Femur (tissue), 1 donor: ENCODE measurements around the gene EMD.
"Not testable (repeated sequence)": the region's sequence is repeated elsewhere in the genome, so short reads cannot be mapped to it uniquely, and the experiment has no call there.

Experiments
- DNase-seq: peaks from one replicate; pipeline ENCODE4 v3.0.0-alpha.2; 2017

EMD gene

DNA sequence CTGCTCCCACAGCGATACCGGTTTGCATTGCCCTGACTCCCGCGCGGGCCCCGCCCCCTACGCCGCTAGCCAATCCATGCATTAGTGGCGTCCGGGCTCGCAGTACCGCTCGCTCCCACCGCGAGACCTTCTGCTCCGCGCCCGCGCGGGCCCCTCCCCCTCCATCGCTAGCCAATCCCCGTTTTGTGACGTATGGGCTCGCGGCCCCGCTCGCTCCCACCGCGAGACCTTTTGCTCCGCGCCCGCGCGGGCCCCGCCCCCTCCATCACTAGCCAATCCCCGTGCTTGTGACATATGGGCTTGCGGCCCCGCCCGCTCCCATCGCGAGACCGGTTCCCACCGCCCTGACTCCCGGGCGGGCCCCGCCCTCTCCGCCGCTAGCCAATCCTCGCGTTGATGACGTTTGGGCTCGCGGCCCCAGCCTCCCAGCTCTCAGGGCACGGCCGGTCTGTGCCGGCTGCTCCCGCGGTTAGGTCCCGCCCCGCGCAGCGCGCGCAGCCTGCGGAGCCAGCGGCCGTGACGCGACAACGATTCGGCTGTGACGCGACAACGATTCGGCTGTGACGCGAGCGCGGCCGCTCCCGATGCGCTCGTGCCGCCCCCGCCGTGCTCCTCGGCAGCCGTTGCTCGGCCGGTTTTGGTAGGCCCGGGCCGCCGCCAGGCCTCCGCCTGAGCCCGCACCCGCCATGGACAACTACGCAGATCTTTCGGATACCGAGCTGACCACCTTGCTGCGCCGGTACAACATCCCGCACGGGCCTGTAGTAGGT lies at the start of gene EMD:
EMD (plus strand) TSS at position 497 of the 770 bp plus-strand sequence; CDS start at position 687, 190 bp downstream.
- DNase-seq, result peak; percentile 98

DNA sequence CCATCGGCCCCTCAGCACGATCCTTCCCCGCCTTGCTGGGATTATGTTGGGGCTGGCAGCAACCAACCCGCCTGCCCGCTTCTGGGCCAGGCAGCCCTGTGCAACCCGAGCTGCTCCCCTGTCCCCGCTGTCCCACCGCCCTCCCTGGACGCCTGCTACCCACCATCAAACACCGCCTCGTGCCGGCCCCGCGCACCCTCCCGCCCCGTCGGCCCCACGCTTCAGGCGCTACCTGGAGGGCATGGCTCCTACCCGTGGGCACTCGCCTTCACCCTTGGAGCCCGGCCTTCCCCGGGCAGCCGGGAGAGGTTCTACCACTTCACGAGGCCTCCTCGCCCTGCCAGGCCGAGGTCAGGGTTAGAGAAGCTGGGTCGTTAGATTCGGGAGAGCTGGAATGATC lies 46.5 kb upstream of the EMD start:
- DNase-seq, result no peak

GRCh38 chrX:154333116-154333515 lies 46.0 kb upstream of the EMD start:
- no peak for DNase-seq

GRCh38 chrX:154333837-154334271 lies 45.2 kb upstream of the EMD start:
- no peak for DNase-seq

DNA sequence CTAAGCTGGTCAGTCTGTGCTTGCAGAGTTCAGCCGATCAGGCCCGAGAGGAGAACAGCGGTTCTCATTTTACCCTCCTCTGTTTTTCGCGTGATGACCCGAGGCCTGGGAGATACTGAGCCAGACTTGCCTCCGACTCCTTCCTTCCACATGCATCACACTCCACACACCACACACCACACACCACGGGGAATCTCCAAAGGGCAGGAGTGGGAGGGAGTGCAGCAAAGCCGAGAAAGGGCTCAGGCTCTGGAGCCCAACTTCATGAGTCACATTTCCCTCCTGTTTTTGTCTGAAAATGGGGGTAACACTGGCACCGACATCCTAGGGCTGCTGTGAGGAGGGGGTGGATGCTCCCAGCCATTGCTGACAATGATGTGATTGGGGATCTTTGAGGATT lies 44.6 kb upstream of the EMD start:
- DNase-seq, result no peak

DNA sequence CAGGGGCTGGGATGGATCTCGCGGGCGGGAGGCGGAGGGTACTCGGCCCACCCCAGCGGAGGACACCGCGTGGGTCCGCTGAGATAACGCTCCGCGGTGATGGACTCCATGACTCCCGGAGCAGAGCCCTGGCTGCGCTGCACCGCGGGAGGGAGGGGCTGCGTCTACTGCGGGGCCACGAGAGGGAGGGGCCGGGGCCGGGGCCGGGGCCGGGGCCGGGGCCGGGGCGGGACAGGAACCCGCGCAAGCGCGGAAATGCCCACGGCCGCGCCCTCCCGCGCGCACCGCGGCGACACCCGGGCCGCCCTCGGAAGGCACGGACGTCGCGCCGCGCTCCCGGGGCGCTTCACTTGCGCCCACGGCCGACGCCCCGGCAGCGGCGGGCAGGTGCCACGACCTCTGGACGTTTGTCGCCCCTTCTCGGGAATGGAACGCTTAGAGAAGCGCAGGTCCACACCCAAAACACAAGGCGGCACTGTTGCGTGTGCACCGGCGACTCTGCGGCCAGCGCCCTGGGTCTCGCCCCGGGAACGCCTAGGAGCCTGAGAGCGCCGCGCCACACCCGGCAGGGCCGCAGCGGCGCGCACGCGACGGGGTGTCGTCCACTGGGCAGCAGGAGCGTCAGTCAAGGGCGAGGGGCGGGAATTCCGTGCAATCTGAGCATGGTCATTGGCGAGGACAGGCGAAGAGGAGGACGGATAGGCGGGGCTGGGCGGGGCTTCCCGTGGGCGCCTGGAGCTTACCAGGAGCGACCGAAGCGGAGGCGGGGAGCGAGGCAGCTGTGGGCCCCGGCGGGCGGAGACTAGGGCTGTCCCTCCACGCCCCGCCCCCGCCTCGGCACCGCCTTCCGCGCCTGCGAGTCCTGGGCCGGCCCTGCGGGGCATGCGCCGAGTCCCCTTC lies 37.4 kb upstream of the EMD start:
- DNase-seq, result not testable (repeated sequence)

- not testable (repeated sequence) for DNase-seq
Observed at GRCh38 chrX:154343063-154343462, 36.0 kb upstream of the EMD start.

DNA sequence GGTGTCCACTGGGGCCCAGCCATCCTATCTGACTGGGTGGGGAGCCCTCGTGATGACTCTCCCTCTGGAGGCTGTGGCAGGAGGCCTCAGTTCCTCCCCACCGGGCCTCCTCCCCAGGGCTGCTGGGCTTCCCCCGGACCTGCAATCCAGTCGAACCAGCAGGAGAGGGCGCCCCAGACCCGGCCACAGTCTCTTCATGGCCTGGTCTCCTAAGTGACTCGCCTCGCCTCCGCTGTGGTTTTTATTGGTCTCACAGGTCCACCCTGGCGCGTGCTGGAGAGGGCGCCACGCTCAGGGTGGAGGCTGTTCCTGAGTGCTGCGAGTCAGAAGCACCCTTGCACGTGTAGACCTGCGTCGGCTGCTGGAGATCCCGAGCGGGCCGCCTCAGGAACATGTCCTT lies 35.5 kb upstream of the EMD start:
- not testable (repeated sequence) for DNase-seq

DNA sequence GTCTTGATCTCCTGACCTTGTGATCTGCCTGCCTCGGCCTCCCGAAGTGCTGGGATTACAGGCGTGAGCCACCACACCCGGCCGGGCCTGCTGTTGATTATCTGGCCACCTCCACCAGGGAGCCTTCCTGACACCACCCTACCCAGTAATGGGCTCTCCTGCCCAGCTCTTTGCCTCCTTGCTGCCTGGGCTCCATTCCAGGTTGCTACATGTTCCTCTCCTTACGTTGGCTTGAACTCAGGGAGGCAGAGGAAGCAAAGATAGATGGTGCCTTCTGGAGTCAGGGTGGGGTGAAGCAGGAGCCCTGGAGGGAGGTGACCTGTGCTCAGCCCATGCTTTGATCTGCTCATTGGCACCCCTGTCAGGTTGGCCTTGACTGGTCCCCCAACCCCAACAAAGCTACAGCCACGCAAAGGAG lies 31.0 kb upstream of the EMD start:
- no peak for DNase-seq

DNA sequence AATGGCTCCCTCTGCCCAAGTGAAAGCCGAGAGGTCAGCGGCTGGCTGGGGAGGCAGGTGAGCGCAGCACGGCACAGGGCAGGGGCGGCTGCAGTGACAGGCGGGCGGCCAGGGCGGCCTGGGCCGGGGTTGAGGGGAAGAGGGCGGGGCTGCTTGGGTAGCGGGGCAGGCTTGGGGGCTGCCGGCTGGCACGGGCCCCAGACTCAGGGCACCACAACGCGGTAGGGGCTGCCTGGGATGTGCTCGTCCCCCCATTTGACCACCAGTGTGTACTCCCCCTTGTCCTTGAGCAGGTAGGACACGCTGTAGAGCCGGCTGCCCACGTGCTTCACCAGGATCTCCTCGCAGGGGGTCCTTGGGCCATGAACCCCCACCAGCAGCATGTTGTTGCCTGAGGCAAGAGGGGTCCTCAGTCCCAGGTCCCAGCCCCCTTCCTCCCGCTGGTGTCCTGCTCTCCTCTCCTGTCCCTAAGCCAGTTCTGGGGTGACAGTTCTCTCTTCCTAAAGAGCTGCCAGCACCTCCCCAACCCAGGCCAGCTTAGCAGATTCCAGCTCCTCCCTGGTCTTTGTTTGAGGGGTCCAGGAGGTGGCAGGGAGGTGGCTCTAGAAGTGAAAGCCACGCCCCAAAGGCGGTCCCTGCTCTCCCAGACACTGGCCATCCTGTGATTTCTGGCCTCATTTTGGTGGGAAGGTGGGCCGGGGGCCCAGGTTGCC lies 30.3 kb upstream of the EMD start:
- no peak for DNase-seq

DNA sequence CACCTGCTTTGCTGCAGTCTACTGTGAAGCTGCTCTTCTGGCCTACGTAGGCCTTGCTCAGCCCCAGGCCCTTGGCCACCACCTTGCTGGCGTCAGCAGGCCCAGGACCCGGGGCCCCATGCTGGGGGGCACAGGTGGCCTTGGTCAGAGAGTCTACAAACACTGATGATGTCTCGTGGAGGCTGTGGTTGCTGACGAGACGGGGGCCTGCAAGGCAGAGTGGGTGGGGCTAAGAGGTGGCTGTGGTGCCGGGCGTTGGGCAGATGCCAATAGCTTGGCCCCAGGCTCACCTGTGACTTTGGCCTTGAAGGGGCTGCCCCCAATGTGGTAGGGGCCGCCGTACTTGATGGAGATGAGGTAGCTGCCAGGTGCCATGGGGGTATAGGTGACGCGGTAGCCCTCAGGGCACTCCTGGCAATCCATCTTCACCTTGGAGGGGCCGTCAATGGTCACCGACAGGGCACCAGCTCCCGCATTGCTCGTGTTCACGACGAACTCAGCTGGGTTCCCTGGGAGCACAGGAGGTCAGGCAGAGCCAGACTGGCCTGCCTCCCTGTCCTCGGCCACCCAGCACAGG lies 29.6 kb upstream of the EMD start:
- no peak for DNase-seq

DNA sequence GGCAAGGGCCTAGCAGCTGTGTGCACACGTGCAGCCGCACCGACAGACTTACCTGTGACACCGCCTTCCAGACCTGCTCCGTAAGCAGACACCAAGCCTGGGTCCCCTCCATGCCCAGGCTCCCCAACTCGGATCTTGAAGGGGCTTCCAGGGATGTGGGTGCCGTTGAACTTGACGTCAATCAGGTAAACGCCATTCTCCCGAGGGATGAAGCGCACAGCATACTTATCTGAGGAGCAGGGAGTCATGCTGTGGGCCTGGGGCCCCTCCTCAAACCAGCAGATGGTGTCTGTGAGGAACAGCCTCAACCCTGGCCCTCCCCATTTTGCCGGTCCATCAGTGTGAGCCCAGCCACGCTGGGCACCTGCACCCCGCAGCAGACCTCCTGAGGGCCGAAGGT lies 29.1 kb upstream of the EMD start:
- DNase-seq, result no peak

- no peak for DNase-seq
Observed at GRCh38 chrX:154350429-154351182, 28.5 kb upstream of the EMD start.

DNA sequence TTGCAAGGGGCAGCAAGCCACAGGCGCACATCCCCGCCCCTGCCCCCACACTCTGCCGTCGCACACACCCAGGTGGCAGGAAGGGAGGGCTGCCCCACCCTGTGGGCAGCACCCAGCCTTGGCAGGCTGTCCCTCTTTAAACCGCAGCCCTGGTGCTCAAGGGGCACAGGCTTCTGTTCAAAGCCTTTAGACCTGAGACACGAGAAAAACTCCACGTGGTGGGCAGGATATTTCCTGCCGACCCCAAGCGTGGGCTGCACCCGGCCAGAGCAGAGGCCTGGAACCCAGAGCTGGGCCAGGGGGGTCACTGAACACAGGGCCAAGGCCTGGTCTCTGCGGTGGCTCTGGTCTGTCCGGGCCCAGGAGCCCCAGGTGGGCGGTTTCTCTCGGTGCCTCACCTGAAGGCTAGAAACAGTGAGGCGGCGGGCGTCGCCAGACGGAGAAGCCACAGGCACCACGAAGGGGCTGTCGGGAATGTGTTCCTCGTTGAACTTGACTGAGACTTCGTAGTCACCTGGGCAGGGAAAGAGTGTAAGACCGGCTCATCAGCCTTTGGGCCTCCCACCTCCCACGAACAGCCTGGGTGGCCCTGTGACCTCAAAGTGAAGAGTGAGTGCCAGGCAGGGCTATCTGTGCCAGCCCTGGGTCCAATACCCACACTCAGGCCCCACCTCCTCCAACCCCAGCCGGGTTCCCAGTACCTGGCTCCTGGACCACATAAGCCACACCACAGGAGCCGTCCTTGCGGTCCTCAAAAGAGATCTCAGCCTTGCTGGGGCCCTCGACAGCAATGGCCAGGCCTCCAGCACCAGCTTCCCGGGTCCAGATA lies 27.7 kb upstream of the EMD start:
- DNase-seq, result no peak

DNA sequence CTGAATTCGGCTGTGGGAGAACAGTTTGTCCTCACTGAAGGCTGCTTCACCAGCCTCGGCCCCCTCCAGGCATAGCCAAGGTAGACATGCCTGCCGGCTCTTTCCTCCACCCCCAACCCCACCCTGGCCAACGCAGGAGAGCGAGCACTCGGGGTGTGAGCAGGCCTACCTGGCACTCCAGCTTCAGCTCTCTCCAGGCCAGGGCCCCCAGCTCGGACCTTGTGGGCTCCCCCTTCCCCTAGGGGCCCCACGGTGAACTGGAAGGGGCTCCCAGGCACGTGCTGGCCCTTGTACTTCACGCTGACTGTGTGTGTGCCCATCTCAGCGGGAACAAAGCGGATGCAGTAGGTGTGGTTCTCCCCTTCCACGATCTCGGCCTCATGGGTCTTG lies 27.1 kb upstream of the EMD start:
- DNase-seq, result no peak

DNA sequence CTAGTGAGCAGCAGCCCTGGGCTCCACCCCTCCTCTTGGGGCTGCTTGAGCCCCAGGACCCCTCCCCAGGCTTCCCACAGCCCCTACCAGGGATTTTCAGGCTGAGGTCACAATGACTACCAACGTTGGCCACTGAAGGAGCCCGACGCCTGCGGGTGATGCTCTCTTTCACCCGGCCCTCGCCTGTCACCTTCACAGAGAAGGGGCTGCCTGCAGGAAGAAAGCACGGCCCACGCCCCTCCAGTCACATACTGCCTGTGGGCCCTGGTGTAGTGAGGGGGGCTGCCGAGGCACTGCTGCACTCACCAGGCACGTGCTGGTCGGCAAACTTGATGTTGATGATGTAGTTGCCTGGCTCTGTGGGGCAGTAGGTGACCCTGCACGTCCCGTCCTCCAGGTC lies 26.6 kb upstream of the EMD start:
- no peak for DNase-seq

GRCh38 chrX:154353172-154353843 lies 25.8 kb upstream of the EMD start:
- no peak for DNase-seq

- no peak for DNase-seq
Observed at GRCh38 chrX:154354013-154354412, 25.1 kb upstream of the EMD start.

GRCh38 chrX:154354516-154354915 lies 24.6 kb upstream of the EMD start:
- no peak for DNase-seq

- DNase-seq, result no peak
Observed at GRCh38 chrX:154355094-154355775, 23.9 kb upstream of the EMD start.
